ENCODE measurements around the gene NIPAL4.

DNA sequence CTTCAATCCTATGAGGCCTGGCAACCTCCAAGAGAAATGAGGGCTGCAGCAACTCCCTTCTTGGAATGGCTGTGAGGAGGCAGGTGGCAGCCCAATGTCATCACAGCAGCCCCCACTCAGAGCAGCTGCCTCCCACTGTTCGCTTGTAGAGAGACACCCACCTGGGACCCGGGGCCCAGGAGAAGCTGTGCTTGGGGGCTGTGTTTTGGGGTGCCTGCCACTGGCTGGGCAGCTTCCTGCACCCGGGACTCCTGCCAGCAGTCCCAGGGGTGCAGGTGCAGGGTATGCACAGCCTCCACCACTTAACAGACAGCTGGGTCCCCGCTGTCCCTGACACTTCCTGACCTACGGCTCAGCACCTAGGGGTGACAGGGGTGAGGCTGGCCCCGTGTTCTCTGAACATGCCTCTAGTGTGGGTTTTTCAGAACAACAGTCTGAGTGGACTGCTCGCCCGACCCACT lies 26.2 kb downstream of the NIPAL4 start:
- TF ChIP-seq CTCF (IDR thresholded peaks at IDR 0.05) (no peak), POLR2A (IDR thresholded peaks at IDR 0.05) (no peak), EP300 (IDR thresholded peaks at IDR 0.05) (no peak)
